ENCODE measurements around the gene S100A2. TPM values are rescaled to one million over a fixed set of nuclear protein-coding genes. Genes with fewer than 3 reads are reported as not detected.
A peak's percentile ranks its signal among the peaks of the same experiment; 100 is the strongest.

The S100A2 gene
- total RNA-seq, 1 donor from 2014 or later, result 0.51 TPM

DNA sequence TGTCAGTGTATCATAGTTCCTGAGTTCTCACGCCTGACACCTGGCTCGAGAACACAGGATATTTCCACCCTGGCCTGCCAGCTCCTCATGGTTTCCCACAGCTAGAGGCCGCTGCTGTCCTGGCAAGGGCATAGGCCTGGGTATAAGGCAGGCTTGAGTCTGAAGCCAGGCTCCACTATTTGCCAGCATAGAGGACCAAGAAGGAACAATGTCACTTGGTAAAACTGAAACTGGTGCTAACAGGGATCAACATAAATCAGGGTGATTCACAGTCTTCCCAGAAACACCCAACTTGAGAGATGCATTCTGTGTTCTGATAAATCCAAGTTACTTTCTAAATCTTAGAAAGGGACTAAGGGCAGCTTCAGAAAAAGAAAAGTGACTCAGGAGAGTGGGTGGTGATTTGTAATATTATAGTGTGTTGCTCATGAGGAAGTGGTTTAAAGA, 6.9 kb upstream of the S100A2 start:
- DNase-seq (ENCODE audit: low spot score in 2 of 2, unreplicated experiment in 2 of 2), result no peak
- TF ChIP-seq, protein P1, sequence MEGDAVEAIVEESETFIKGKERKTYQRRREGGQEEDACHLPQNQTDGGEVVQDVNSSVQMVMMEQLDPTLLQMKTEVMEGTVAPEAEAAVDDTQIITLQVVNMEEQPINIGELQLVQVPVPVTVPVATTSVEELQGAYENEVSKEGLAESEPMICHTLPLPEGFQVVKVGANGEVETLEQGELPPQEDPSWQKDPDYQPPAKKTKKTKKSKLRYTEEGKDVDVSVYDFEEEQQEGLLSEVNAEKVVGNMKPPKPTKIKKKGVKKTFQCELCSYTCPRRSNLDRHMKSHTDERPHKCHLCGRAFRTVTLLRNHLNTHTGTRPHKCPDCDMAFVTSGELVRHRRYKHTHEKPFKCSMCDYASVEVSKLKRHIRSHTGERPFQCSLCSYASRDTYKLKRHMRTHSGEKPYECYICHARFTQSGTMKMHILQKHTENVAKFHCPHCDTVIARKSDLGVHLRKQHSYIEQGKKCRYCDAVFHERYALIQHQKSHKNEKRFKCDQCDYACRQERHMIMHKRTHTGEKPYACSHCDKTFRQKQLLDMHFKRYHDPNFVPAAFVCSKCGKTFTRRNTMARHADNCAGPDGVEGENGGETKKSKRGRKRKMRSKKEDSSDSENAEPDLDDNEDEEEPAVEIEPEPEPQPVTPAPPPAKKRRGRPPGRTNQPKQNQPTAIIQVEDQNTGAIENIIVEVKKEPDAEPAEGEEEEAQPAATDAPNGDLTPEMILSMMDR (IDR thresholded peaks at IDR 0.05; ENCODE audit: unreplicated experiment), result no peak
- H3K27ac Mint-ChIP-seq, result no peak overlapping the region
- no peaks in the 10 kb centered on the region for H3K36me3 Mint-ChIP-seq
- no peak overlapping the region for H3K4me3 Mint-ChIP-seq
- no peaks in the 10 kb centered on the region for H3K27me3 Mint-ChIP-seq (ENCODE audit: low read depth)
- no peaks in the 10 kb centered on the region for H3K9me3 Mint-ChIP-seq
- H3K4me1 Mint-ChIP-seq, result peaks cover 23% of the 10 kb centered on the region

- Mint-ChIP-seq H3K4me3 (no peak overlapping the region), H3K27ac (no peak overlapping the region), H3K4me1 (peaks cover 29% of the 10 kb centered on the region), H3K36me3 (no peaks in the 10 kb centered on the region), H3K27me3 (ENCODE audit: low read depth) (no peaks in the 10 kb centered on the region), H3K9me3 (no peaks in the 10 kb centered on the region)
- TF ChIP-seq, protein P1 (IDR thresholded peaks at IDR 0.05; ENCODE audit: unreplicated experiment), result no peak
- no peak for DNase-seq (ENCODE audit: low spot score in 2 of 2, unreplicated experiment in 2 of 2)
Measured at GRCh38 chr1:153571706-153572105, 6.1 kb upstream of the S100A2 start.

DNA sequence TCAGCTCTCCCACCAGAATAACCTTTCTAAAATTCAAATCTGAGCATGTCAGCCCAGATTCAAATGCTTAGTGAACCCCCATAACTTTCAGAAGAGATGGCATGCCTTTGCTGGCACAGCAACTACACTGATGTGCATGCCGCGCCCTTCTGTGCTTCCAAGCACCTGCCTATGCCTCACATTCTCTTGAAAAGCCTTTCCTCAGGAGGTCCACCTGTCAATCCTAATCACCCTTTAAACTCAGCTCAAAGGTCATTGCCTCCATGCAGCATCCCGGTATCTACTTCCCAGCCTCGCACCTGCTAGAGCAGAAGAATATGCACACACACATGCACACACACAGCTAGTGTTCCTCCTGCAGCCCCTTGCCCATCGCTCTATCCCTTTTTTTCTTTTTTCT, 5.2 kb upstream of the S100A2 start:
- DNase-seq (ENCODE audit: low spot score in 2 of 2, unreplicated experiment in 2 of 2), result no peak
- Mint-ChIP-seq H3K27me3 (ENCODE audit: low read depth) (no peaks in the 10 kb centered on the region), H3K27ac (no peak overlapping the region), H3K9me3 (no peaks in the 10 kb centered on the region), H3K36me3 (no peaks in the 10 kb centered on the region), H3K4me1 (peaks cover 35% of the 10 kb centered on the region), H3K4me3 (no peak overlapping the region)
- TF ChIP-seq, protein P1 (IDR thresholded peaks at IDR 0.05; ENCODE audit: unreplicated experiment), result no peak

DNA sequence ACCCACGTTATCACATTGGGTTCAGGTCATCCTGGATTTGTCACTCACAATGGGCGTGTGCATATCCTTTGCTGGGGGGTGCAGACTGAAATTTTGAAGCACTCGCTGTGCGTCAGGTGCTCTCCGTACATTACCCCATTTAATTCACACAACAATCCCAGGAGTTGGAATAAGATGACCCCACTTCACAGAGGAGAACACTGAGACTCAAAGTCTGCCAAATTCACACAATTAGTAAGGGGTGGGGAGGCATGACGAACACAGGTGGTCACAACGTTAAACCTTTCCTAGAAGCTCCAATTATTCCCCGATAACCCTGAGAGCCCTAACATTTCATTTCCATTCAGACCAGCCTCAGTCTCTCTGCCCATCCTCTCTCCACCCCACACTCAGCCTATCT, 3.8 kb upstream of the S100A2 start:
- TF ChIP-seq, protein P1 (IDR thresholded peaks at IDR 0.05; ENCODE audit: unreplicated experiment), result no peak
- no peaks in the 10 kb centered on the region for H3K27me3 Mint-ChIP-seq (ENCODE audit: low read depth)
- H3K4me1 Mint-ChIP-seq, result peaks cover 42% of the 10 kb centered on the region
- no peaks in the 10 kb centered on the region for H3K36me3 Mint-ChIP-seq
- H3K4me3 Mint-ChIP-seq, result no peak overlapping the region
- no peak for DNase-seq (ENCODE audit: low spot score in 2 of 2, unreplicated experiment in 2 of 2)
- peak overlapping the region; percentile 50 for H3K27ac Mint-ChIP-seq
- no peaks in the 10 kb centered on the region for H3K9me3 Mint-ChIP-seq

DNA sequence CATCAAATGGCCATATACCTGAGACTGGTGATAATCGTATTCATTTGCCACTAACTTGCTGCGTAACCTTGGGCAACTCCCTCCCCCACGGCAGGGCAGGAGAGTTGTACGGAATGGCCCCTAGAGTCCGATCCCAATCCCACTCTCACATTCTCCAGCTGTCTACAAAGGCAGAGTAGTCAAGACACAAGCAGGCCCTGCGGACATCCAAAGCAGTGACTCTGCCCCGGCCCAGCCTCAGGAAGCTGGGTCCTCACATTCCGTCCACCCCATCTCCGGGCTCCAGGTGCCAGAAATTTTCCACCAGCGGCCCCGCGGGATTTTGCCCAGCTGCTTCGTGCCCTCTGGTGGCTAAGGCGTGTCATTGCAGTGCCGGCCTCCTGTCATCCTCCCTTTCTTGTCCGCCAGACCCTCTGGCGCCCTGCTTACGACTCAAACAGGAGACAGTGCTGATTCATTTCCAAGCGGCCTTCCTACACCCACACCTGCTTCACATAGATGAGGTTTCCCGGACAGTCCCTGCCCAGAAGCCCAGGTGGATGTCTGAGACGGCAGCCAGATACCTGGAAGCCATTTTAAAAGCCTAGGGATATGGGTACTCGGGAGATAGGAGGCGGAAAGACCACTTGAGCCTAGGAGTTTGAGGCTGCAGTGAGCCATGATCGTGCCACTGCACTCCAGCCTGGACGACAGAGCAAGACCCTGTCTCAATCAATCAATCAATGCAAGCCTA, 2.9 kb upstream of the S100A2 start:
- H3K9me3 Mint-ChIP-seq, result no peaks in the 10 kb centered on the region

More for the DNA sequence above, 2.9 kb upstream of the S100A2 start:
- TF ChIP-seq, protein P1 (IDR thresholded peaks at IDR 0.05; ENCODE audit: unreplicated experiment), result peak; percentile 99
- peaks cover 50% of the 10 kb centered on the region for H3K4me1 Mint-ChIP-seq
- H3K4me3 Mint-ChIP-seq, result peak overlapping the region; percentile 50
- H3K27ac Mint-ChIP-seq, result peak overlapping the region; percentile 96
- no peaks in the 10 kb centered on the region for H3K27me3 Mint-ChIP-seq (ENCODE audit: low read depth)
- peak; percentile 73 to 96 for DNase-seq (ENCODE audit: low spot score in 2 of 2, unreplicated experiment in 2 of 2)
- H3K36me3 Mint-ChIP-seq, result no peaks in the 10 kb centered on the region
